Endodermal cell (in vitro differentiated cells): ENCODE measurements around the gene MRGPRD. TPM values are rescaled to one million over a fixed set of nuclear protein-coding genes. Genes with fewer than 3 reads are reported as not detected.
A peak's percentile ranks its signal among the peaks of the same experiment; 100 is the strongest.

ENCODE experiments used
- DNase-seq: peaks from one replicate; pipeline ENCODE4 v3.0.0-alpha.2; 2017
- H3K27ac ChIP-seq: 2 replicates; pipeline ENCODE4 v1.5.1; 2013; ENCODE audit warnings: mild to moderate bottlenecking, low read depth, low read length, moderate library complexity
- H3K27me3 ChIP-seq: 2 replicates; pipeline ENCODE4 v1.6.1; 2013; ENCODE audit warnings: mild to moderate bottlenecking, low read length, moderate library complexity; ENCODE audit not compliant: insufficient read depth, control insufficient read depth, poor library complexity, severe bottlenecking
- H3K36me3 ChIP-seq: 2 replicates; pipeline ENCODE4 v1.7.0; 2013; ENCODE audit warnings: mild to moderate bottlenecking, low read length, moderate library complexity; ENCODE audit not compliant: control insufficient read depth, insufficient read depth
- H3K4me1 ChIP-seq: one replicate; pipeline ENCODE4 v1.7.0; 2013; ENCODE audit warnings: low read length; ENCODE audit not compliant: control insufficient read depth, insufficient read depth
- H3K4me3 ChIP-seq: 2 replicates; pipeline ENCODE4 v1.5.1; 2013; ENCODE audit warnings: mild to moderate bottlenecking, low read length, moderate library complexity
- H3K9ac ChIP-seq: 2 replicates; pipeline ENCODE4 v1.6.1; 2013; ENCODE audit warnings: mild to moderate bottlenecking, low read length, moderate library complexity; ENCODE audit not compliant: poor library complexity, severe bottlenecking; ENCODE audit errors: extremely low read depth
- H3K9me3 ChIP-seq: 2 replicates; pipeline ENCODE4 v1.6.1; 2013; ENCODE audit warnings: mild to moderate bottlenecking, low read length, moderate library complexity; ENCODE audit not compliant: control insufficient read depth
- H3K27ac Mint-ChIP-seq: 2 replicates; pipeline ENCODE4 v1.8.0; 2020; ENCODE audit warnings: mixed read lengths
- H3K27me3 Mint-ChIP-seq: 2 replicates; pipeline ENCODE4 v1.8.0; 2021; ENCODE audit warnings: mild to moderate bottlenecking, mixed read lengths; ENCODE audit not compliant: insufficient read depth
- H3K36me3 Mint-ChIP-seq: 2 replicates; pipeline ENCODE4 v1.8.0; 2020; ENCODE audit warnings: low read depth, mixed read lengths
- H3K4me1 Mint-ChIP-seq: 2 replicates; pipeline ENCODE4 v1.8.0; 2020; ENCODE audit warnings: mixed read lengths
- H3K4me3 Mint-ChIP-seq: 2 replicates; pipeline ENCODE4 v1.8.0; 2020; ENCODE audit warnings: mild to moderate bottlenecking, moderate library complexity, mixed read lengths
- H3K9me3 Mint-ChIP-seq: 2 replicates; pipeline ENCODE4 v1.8.0; 2020; ENCODE audit warnings: mild to moderate bottlenecking, mixed read lengths
- CTCF ChIP-seq: fragments of 200-600 bp; sonication (generic); conservative IDR thresholded peaks from 2 replicates; pipeline ENCODE4 v1.5.0; 2021; ENCODE audit warnings: antibody characterized with exemption, mild to moderate bottlenecking
- WGBS, 2 experiments: methylation state at CpG; one replicate each; pipeline versions ENCODE4 v1.1.5 to v1.1.7; 2013; ENCODE audit warnings: missing lambda C conversion rate in 2 of 2, mixed read lengths in 1 of 2; ENCODE audit not compliant: insufficient coverage in 1 of 2, insufficient read length in 1 of 2; 5-methylcytosine and 5-hydroxymethylcytosine counted together
- total RNA-seq, 2 donors: library from RNA; stranded (reverse); fragmentation: NEBNext Ultra II Directional in 1 of 2; extraction: Animal tissue kit (Norgen Biotek cat#: 25700) in 1 of 2; gene quantifications; 2 replicates in 1 of 2; 3 replicates in 1 of 2; pipeline ENCODE4 v1.2.1, GENCODE V29; 2021

The MRGPRD gene
- total RNA-seq, 2 donors from 2014 or later = not detected

- Mint-ChIP-seq H3K36me3 (no peaks in the 10 kb centered on the region), H3K9me3 (no peaks in the 10 kb centered on the region), H3K27ac (no peak overlapping the region), H3K27me3 (peaks cover 12% of the 10 kb centered on the region), H3K4me3 (no peak overlapping the region), H3K4me1 (peaks cover 26% of the 10 kb centered on the region)
- no peaks in the 10 kb centered on the region for H3K27me3 ChIP-seq
- peaks cover 25% of the 10 kb centered on the region for H3K4me1 ChIP-seq
- no peak overlapping the region for H3K27ac ChIP-seq
- 83 to 84% methylated on average over 12 to 17 of the region's 17 CpGs for WGBS, 2 experiments
- no peak overlapping the region for H3K4me3 ChIP-seq
- no peaks in the 10 kb centered on the region for H3K9me3 ChIP-seq
- no peak for TF ChIP-seq CTCF
- DNase-seq = peak; percentile 62
- H3K9ac ChIP-seq = no peak overlapping the region
- no peaks in the 10 kb centered on the region for H3K36me3 ChIP-seq
Observed at GRCh38 chr11:69008737-69009440, 28.1 kb upstream of the MRGPRD start.

- H3K9me3 ChIP-seq = no peaks in the 10 kb centered on the region
- peaks cover 12% of the 10 kb centered on the region for H3K27me3 Mint-ChIP-seq
- peaks cover 25% of the 10 kb centered on the region for H3K4me1 Mint-ChIP-seq
- no peaks in the 10 kb centered on the region for H3K36me3 ChIP-seq
- DNase-seq = peak; percentile 37
- WGBS, 2 experiments = 85 to 95% methylated on average over 4 to 8 of the region's 8 CpGs
- no peaks in the 10 kb centered on the region for H3K27me3 ChIP-seq
- no peaks in the 10 kb centered on the region for H3K36me3 Mint-ChIP-seq
- no peak overlapping the region for H3K27ac ChIP-seq
- TF ChIP-seq CTCF = no peak
- H3K9ac ChIP-seq = no peak overlapping the region
- no peak overlapping the region for H3K4me3 Mint-ChIP-seq
- H3K4me3 ChIP-seq = no peak overlapping the region
- no peak overlapping the region for H3K27ac Mint-ChIP-seq
- peaks cover 18% of the 10 kb centered on the region for H3K4me1 ChIP-seq
- H3K9me3 Mint-ChIP-seq = no peaks in the 10 kb centered on the region
Observed at GRCh38 chr11:69007975-69008381, 27.2 kb upstream of the MRGPRD start.

- Histone ChIP-seq H3K4me1 (peaks cover 10% of the 10 kb centered on the region), H3K27me3 (no peaks in the 10 kb centered on the region), H3K9me3 (no peaks in the 10 kb centered on the region), H3K4me3 (no peak overlapping the region), H3K36me3 (no peaks in the 10 kb centered on the region), H3K27ac (no peak overlapping the region), H3K9ac (no peak overlapping the region)
- Mint-ChIP-seq H3K27ac (no peak overlapping the region), H3K9me3 (no peaks in the 10 kb centered on the region), H3K27me3 (peaks cover 8% of the 10 kb centered on the region), H3K4me1 (peaks cover 16% of the 10 kb centered on the region), H3K36me3 (no peaks in the 10 kb centered on the region), H3K4me3 (no peak overlapping the region)
- WGBS, 2 experiments = 91 to 97% methylated on average over 11 to 12 of the region's 12 CpGs
- no peak for TF ChIP-seq CTCF
- peak; percentile 13 for DNase-seq
Observed at GRCh38 chr11:69006816-69007215, 26.0 kb upstream of the MRGPRD start.
